H1 (cell line): ENCODE results near the gene TNC. TPM values are rescaled to one million over a fixed set of nuclear protein-coding genes. Genes with fewer than 3 reads are reported as not detected.

Experiments
- CTCF ChIA-PET: fragments of 300-600 bp; sonication (Branson Sonifier 250); formaldehyde crosslinking; loops from one replicate; lab custom pipeline; 2021; ENCODE audit not compliant: partially characterized antibody; lab: Charles Lee
- POLR2A ChIA-PET: fragments of 300-600 bp; sonication (Branson Sonifier 250); formaldehyde crosslinking; loops from one replicate; lab custom pipeline; 2021; ENCODE audit warnings: inconsistent platforms; ENCODE audit not compliant: partially characterized antibody; lab: Charles Lee
- DNase-seq, 2 experiments: peaks; one replicate each; pipeline versions ENCODE4 v3.0.0 to v3.0.0-alpha.2; 2010 to 2022; ENCODE audit warnings: low spot score in 2 of 2, low read depth in 1 of 2, mixed read lengths in 1 of 2
- FAIRE-seq: peaks from 2 replicates; lab custom pipeline; 2011; peaks lifted over from hg19 to GRCh38; lab: Jason Lieb, UNC
- H2AFZ ChIP-seq: 2 replicates; pipeline ENCODE4 v1.8.1; 2012; ENCODE audit warnings: low read length, inconsistent platforms
- H2AK5ac ChIP-seq: 2 replicates; pipeline ENCODE4 v1.6.1; 2013; ENCODE audit warnings: low read depth, low read length
- H2BK120ac ChIP-seq: replicated peaks from 2 replicates; pipeline ENCODE3; 2013; ENCODE audit warnings: low read depth, low read length, inconsistent platforms
- H2BK12ac ChIP-seq: 2 replicates; pipeline ENCODE4 v1.6.1; 2013; ENCODE audit warnings: low read depth, low read length
- H2BK15ac ChIP-seq: 2 replicates; pipeline ENCODE4 v1.6.1; 2013; ENCODE audit warnings: low read length
- H2BK20ac ChIP-seq: 2 replicates; pipeline ENCODE4 v1.6.1; 2013; ENCODE audit warnings: low read length
- H2BK5ac ChIP-seq: 2 replicates; pipeline ENCODE4 v1.6.1; 2013; ENCODE audit warnings: low read depth, low read length
- H3K14ac ChIP-seq: 2 replicates; pipeline ENCODE4 v1.6.1; 2013; ENCODE audit warnings: inconsistent platforms; ENCODE audit not compliant: insufficient read length
- H3K18ac ChIP-seq: 2 replicates; pipeline ENCODE4 v1.6.1; 2013; ENCODE audit warnings: low read length; ENCODE audit errors: extremely low read depth
- H3K23ac ChIP-seq: 2 replicates; pipeline ENCODE4 v1.6.1; 2013; ENCODE audit warnings: inconsistent platforms; ENCODE audit not compliant: insufficient read length
- H3K23me2 ChIP-seq: 2 replicates; pipeline ENCODE4 v1.6.1; 2013; ENCODE audit warnings: low read depth, low read length
- H3K27ac ChIP-seq: 2 replicates; pipeline ENCODE4 v1.6.1; 2011; ENCODE audit warnings: low read depth, low read length, inconsistent platforms
- H3K27me3 ChIP-seq, 4 experiments: replicated peaks in 1 of 4; 1 replicate in 1 of 4; 2 replicates in 3 of 4; pipeline versions ENCODE4 v1.6.1 to v1.8.1; 2011 to 2013; ENCODE audit warnings: low read length in 3 of 4, mild to moderate bottlenecking in 3 of 4, inconsistent platforms in 2 of 4, mixed read lengths in 2 of 4, moderate library complexity in 1 of 4; ENCODE audit not compliant: control insufficient read depth in 3 of 4, insufficient read depth in 3 of 4; ENCODE audit errors: extremely low read depth in 1 of 4
- H3K36me3 ChIP-seq, 4 experiments: 2 replicates each; pipeline versions ENCODE4 v1.6.1 to v1.8.1; 2011 to 2013; ENCODE audit warnings: mild to moderate bottlenecking in 4 of 4, low read length in 3 of 4, moderate library complexity in 2 of 4, control low read depth in 1 of 4, inconsistent platforms in 1 of 4; ENCODE audit not compliant: insufficient read depth in 4 of 4, control insufficient read depth in 2 of 4
- H3K4ac ChIP-seq: replicated peaks from 2 replicates; pipeline ENCODE3; 2013; ENCODE audit warnings: low read length, low read depth, mixed read lengths, inconsistent platforms; ENCODE audit not compliant: insufficient read length
- H3K4me1 ChIP-seq, 4 experiments: replicated peaks in 1 of 4; 1 replicate in 1 of 4; 2 replicates in 3 of 4; pipeline versions ENCODE4 v1.6.1 to v1.8.1; 2011 to 2013; ENCODE audit warnings: low read length in 3 of 4, inconsistent platforms in 2 of 4, mixed read lengths in 1 of 4; ENCODE audit not compliant: insufficient read depth in 4 of 4, control insufficient read depth in 3 of 4
- H3K4me2 ChIP-seq, 2 experiments: 2 replicates each; pipeline versions ENCODE4 v1.6.1 to v1.8.1; 2011 to 2013; ENCODE audit warnings: low read depth in 2 of 2, low read length in 2 of 2, control low read depth in 1 of 2, inconsistent platforms in 1 of 2, mild to moderate bottlenecking in 1 of 2; ENCODE audit not compliant: insufficient read depth in 1 of 2
- H3K4me3 ChIP-seq, 4 experiments: fragments of 200-600, 300-600 bp in 1 of 4; sonication (generic), shearing (Covaris generic), sonication (Bioruptor Twin) in 1 of 4; 2 replicates each; pipeline versions ENCODE4 v1.5.1 to v1.8.1; 2011 to 2016; ENCODE audit warnings: low read length in 4 of 4, low read depth in 3 of 4, control low read depth in 2 of 4, inconsistent platforms in 2 of 4, mild to moderate bottlenecking in 2 of 4, mixed read lengths in 1 of 4, moderate library complexity in 1 of 4; ENCODE audit not compliant: insufficient read depth in 2 of 4; ENCODE audit errors: extremely low read depth in 1 of 4
- H3K56ac ChIP-seq: replicated peaks from 2 replicates; pipeline ENCODE3; 2013; ENCODE audit warnings: low read depth, mild to moderate bottlenecking, mixed read lengths, low read length, inconsistent platforms; ENCODE audit not compliant: insufficient read length
- H3K79me1 ChIP-seq: 2 replicates; pipeline ENCODE4 v1.6.1; 2013; ENCODE audit warnings: low read depth, low read length, control low read depth
- H3K79me2 ChIP-seq, 2 experiments: 2 replicates each; pipeline versions ENCODE4 v1.6.1 to v1.8.1; 2012 to 2013; ENCODE audit warnings: low read length in 2 of 2, mild to moderate bottlenecking in 2 of 2, inconsistent platforms in 1 of 2; ENCODE audit not compliant: insufficient read depth in 2 of 2, control insufficient read depth in 1 of 2
- H3K9ac ChIP-seq, 4 experiments: replicated peaks in 1 of 4; 1 replicate in 1 of 4; 2 replicates in 3 of 4; pipeline versions ENCODE4 v1.6.1 to v1.8.1; 2011 to 2013; ENCODE audit warnings: low read depth in 3 of 4, low read length in 3 of 4, control low read depth in 2 of 4, mild to moderate bottlenecking in 2 of 4, moderate library complexity in 2 of 4, inconsistent platforms in 1 of 4; ENCODE audit errors: extremely low read depth in 1 of 4
- H3K9me3 ChIP-seq, 2 experiments: 2 replicates each; pipeline versions ENCODE4 v1.6.1 to v1.8.1; 2012 to 2013; ENCODE audit warnings: mild to moderate bottlenecking in 2 of 2, moderate library complexity in 2 of 2, control low read depth in 1 of 2, inconsistent platforms in 1 of 2, low read depth in 1 of 2, low read length in 1 of 2, mixed read lengths in 1 of 2; ENCODE audit not compliant: insufficient read depth in 2 of 2
- H4K20me1 ChIP-seq, 2 experiments: replicated peaks in 1 of 2; 2 replicates each; pipeline versions ENCODE3 to v1.8.1; 2011 to 2013; ENCODE audit warnings: inconsistent platforms in 2 of 2, low read length in 2 of 2, mild to moderate bottlenecking in 1 of 2; ENCODE audit not compliant: insufficient read depth in 2 of 2, control insufficient read depth in 1 of 2
- H4K5ac ChIP-seq: 2 replicates; pipeline ENCODE4 v1.6.1; 2013; ENCODE audit warnings: low read length, low read depth, mixed read lengths, inconsistent platforms; ENCODE audit not compliant: insufficient read length
- H4K8ac ChIP-seq: 2 replicates; pipeline ENCODE4 v1.8.0; 2013; ENCODE audit warnings: mild to moderate bottlenecking, moderate library complexity, low read length, inconsistent platforms; ENCODE audit not compliant: insufficient read depth; ENCODE audit errors: extremely low read depth
- H4K91ac ChIP-seq: replicated peaks from 2 replicates; pipeline ENCODE3; 2013; ENCODE audit warnings: low read length, mixed read lengths, inconsistent platforms; ENCODE audit not compliant: insufficient read length
- ATF2 ChIP-seq: IDR thresholded peaks from 2 replicates; pipeline ENCODE4 v1.6.1; 2012; ENCODE audit warnings: low read length, inconsistent platforms
- BRCA1 ChIP-seq: IDR thresholded peaks from 2 replicates; pipeline ENCODE4 v1.6.1; 2012; ENCODE audit warnings: low read depth, low read length, improper control_type of control experiment
- CBX5 ChIP-seq: fragments of 300-800, 300-1000 bp; sonication (generic); IDR thresholded peaks from 2 replicates; pipeline ENCODE4 v1.7.1; 2016; ENCODE audit warnings: antibody characterized with exemption, low read length, low read depth
- CBX8 ChIP-seq: fragments of 300-800, 300-1000 bp; sonication (generic); IDR thresholded peaks from 2 replicates; pipeline ENCODE4 v1.7.1; 2016; ENCODE audit warnings: low read depth, low read length, borderline replicate concordance
- GTF2F1 ChIP-seq: IDR thresholded peaks from 2 replicates; pipeline ENCODE4 v1.6.1; 2012; ENCODE audit warnings: low read depth, low read length, improper control_type of control experiment, borderline replicate concordance
- MAX ChIP-seq: IDR thresholded peaks from 2 replicates; pipeline ENCODE4 v1.6.1; 2012; ENCODE audit warnings: inconsistent platforms
- NRF1 ChIP-seq: IDR thresholded peaks from 2 replicates; pipeline ENCODE4 v1.6.1; 2011; ENCODE audit warnings: mild to moderate bottlenecking, low read depth, low read length, improper control_type of control experiment
- POU5F1 ChIP-seq: IDR thresholded peaks from 2 replicates; pipeline ENCODE4 v1.6.1; 2011; ENCODE audit warnings: low read depth, mild to moderate bottlenecking, low read length, moderate library complexity
- RFX5 ChIP-seq: IDR thresholded peaks from 2 replicates; pipeline ENCODE4 v1.6.1; 2011; ENCODE audit warnings: low read depth, low read length, improper control_type of control experiment, borderline replicate concordance
- SP1 ChIP-seq: IDR thresholded peaks from 2 replicates; pipeline ENCODE4 v1.6.1; 2011; ENCODE audit warnings: low read depth, low read length
- SUZ12 ChIP-seq: fragments of 200-600 bp; sonication (generic); IDR thresholded peaks from 2 replicates; pipeline ENCODE4 v1.6.1; 2012; ENCODE audit warnings: mild to moderate bottlenecking, inconsistent platforms, low read length, moderate library complexity, mixed read lengths
- TAF7 ChIP-seq: optimal IDR thresholded peaks from 2 replicates; pipeline ENCODE3; 2011; ENCODE audit warnings: low read depth, mild to moderate bottlenecking, inconsistent platforms, low read length, moderate library complexity, borderline replicate concordance
- TBP ChIP-seq: IDR thresholded peaks from 2 replicates; pipeline ENCODE4 v1.6.1; 2011; ENCODE audit warnings: low read depth, low read length, improper control_type of control experiment
- TCF12 ChIP-seq: IDR thresholded peaks from 2 replicates; pipeline ENCODE4 v1.6.1; 2011; ENCODE audit warnings: low read depth, mild to moderate bottlenecking, low read length
- polyA plus RNA-seq, 7 experiments: library from polyadenylated mRNA; depleted of rRNA in 3 of 7; stranded (reverse) in 5 of 7; unstranded in 2 of 7; fragments of >200 nt in 5 of 7; fragments of 200-250 nt in 2 of 7; gene quantifications; 1 replicate in 5 of 7; 2 replicates in 1 of 7; 4 replicates in 1 of 7; pipeline versions ENCODE4 v1.2.1 to v1.2.3, GENCODE V29; 2011 to 2013; ENCODE audit warnings: missing spikeins in 2 of 7, mixed read lengths in 2 of 7
- total RNA-seq: library from RNA; stranded (reverse); fragmentation: NEBNext Ultra II Directional; extraction: Animal tissue kit (Norgen Biotek cat#: 25700); gene quantifications from 2 replicates; pipeline ENCODE4 v1.2.1, GENCODE V29; 2021

The TNC gene
- total and polyA plus RNA-seq, 2 of the 8 experiments (the other 6 are each of a cell fraction or from before 2014, with no cell fraction given) = 6.2 to 11.4 TPM

- no peak overlapping the region for H3K4ac ChIP-seq
- H4K5ac ChIP-seq = no peak overlapping the region
- FAIRE-seq = no peak
- DNase-seq = no peak
- no peak overlapping the region for H2BK5ac ChIP-seq
- H4K8ac ChIP-seq = no peak overlapping the region
- no peaks in the 10 kb centered on the region; a peak in 1 of 7 replicates for H3K4me1 ChIP-seq
- H3K23me2 ChIP-seq = no peaks in the 10 kb centered on the region; the same call in 1 of the 2 replicates
- no peaks in the 10 kb centered on the region for H3K79me2 ChIP-seq
- H3K14ac ChIP-seq = no peak overlapping the region
- H3K27ac ChIP-seq = no peak overlapping the region
- no peak overlapping the region for H3K23ac ChIP-seq
- no peaks in the 10 kb centered on the region for H3K36me3 ChIP-seq
- H3K18ac ChIP-seq = no peak overlapping the region
- no peak overlapping the region for H3K56ac ChIP-seq
- no peak overlapping the region for H4K91ac ChIP-seq
- no peak overlapping the region for H3K9ac ChIP-seq
- CTCF ChIA-PET = interaction anchor here (3.4 kb wide), 1 partner anchor 20 kb away, joined by 14 read pairs; no protein-coding TSS in a partner anchor
- no peak overlapping the region for H2BK20ac ChIP-seq
- no peak overlapping the region for H3K4me2 ChIP-seq
- no peak overlapping the region for H3K4me3 ChIP-seq
- H4K20me1 ChIP-seq = no peaks in the 10 kb centered on the region
- H2AFZ ChIP-seq = no peak overlapping the region
- no peak overlapping the region for H2BK120ac ChIP-seq
- no peaks in the 10 kb centered on the region for H3K9me3 ChIP-seq
- H2BK15ac ChIP-seq = no peak overlapping the region
- H3K27me3 ChIP-seq = 0 out of 7 replicates have a peak, but pooled peaks cover 0 to 2% (median 0%) of the 10 kb centered on the region in 4 experiments
- no peaks in the 10 kb centered on the region for H3K79me1 ChIP-seq
- POLR2A ChIA-PET = no interaction called here
- no peak overlapping the region for H2BK12ac ChIP-seq
- no peak overlapping the region for H2AK5ac ChIP-seq
- TF ChIP-seq SP1 = no peak
- TF ChIP-seq GTF2F1 = no peak
- no peak for TF ChIP-seq MAX
- no peak for TF ChIP-seq CBX8
- no peak for TF ChIP-seq RFX5
- TF ChIP-seq SUZ12 = no peak
- no peak for TF ChIP-seq BRCA1
- TF ChIP-seq TAF7 = no peak
- no peak for TF ChIP-seq NRF1
- no peak for TF ChIP-seq TBP
- TF ChIP-seq ATF2 = no peak
- TF ChIP-seq TCF12 = no peak
- TF ChIP-seq CBX5 = no peak
- TF ChIP-seq POU5F1 = no peak
Measured at GRCh38 chr9:114994768-114995167, 123.2 kb downstream of the TNC start.
